ENCODE results near the gene INAFM2.
A peak's percentile ranks its signal among the peaks of the same experiment; 100 is the strongest.

The INAFM2 gene

DNA sequence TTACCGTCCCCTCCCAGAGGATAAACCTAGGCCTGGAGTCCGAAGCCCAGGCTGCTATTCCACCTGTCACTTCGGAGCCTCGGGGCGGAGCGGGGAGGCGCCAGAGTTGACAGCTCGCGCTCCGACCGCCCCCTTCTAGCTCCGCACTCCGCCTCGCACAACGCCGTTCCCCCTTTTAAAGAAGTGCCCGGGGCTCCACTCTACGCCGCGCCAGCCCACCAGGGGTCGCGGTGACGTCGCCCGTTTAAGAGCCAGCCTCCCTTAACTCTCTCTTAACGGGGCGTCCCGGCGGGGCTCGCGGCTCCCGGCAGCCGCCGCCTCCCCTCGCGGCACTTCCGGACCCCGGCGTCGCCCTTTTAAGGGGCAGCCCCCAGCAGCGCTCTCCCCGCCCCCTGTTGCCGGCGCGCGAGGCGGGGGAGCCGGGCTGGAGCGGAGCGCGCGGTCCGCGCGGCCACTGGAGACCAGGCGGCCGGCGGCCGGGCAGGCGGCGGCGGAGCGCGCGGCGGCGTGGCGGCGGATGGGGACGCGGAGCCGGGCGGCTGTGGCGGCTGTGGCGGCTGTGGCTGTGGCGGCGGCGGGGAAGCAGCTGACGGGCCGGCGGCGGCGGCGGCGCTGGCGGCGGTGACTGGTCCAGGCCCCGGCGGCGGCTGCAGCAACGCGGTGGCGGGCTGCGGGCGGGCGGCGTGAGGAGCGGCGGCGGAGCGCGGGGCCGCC, at the start of gene INAFM2:
TSS of gene INAFM2 (plus strand) at position 454 of the 714 bp plus-strand sequence. CDS start 364 bp downstream, outside the sequence.
- peak; percentile 81 to 82 for DNase-seq

- DNase-seq, result peak; percentile 54
These were observed 48.9 kb upstream of the INAFM2 start for GRCh38 chr15:40274350-40275274.

GRCh38 chr15:40275523-40275922, 48.0 kb upstream of the INAFM2 start:
- DNase-seq, result no peak

DNA sequence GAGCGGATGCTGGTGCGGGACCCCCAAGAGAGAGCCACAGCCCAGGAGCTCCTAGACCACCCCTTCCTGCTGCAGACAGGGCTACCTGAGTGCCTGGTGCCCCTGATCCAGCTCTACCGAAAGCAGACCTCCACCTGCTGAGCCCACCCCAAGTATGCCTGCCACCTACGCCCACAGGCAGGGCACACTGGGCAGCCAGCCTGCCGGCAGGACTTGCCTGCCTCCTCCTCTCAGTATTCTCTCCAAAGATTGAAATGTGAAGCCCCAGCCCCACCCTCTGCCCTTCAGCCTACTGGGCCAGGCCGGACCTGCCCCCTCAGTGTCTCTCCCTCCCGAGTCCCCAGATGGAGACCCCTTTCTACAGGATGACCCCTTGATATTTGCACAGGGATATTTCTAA, 47.5 kb upstream of the INAFM2 start:
- no peak for DNase-seq

DNA sequence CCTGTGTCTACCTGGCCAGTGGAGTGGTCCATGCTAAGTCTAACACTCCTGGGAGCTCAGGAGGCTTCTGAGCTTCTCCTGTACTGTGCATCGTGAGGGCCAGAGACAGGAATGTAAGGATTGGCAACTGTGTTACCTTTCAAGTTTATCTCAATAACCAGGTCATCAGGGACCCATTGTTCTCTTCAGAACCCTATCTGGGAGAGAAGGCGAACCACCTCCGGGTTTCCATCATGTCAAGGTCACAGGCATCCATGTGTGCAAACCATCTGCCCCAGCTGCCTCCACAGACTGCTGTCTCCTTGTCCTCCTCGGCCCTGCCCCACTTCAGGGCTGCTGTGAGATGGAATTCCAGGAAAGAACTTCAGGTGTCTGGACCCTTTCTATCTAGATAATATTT, 46.6 kb upstream of the INAFM2 start:
- no peak for DNase-seq

DNA sequence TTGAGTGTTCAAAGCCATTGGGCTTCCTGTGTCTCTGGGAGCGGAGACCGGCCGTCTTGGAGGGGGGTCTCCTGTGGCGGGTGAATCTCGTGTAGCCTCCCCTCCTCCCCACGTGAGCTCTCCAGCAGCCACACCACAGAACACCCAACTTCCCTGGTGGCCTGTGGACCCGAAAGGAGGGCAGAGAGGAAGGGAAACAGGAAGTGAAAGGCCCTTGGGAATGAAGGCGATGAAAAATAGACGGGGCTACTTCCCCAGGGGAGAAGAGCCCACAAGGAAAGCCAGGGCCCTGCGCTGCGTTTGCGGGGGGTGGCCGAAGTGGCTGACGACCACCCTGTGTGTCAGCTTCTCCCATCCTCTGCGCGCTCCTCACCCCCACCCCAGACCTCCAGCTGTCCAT, 46.0 kb upstream of the INAFM2 start:
- DNase-seq, result no peak

DNA sequence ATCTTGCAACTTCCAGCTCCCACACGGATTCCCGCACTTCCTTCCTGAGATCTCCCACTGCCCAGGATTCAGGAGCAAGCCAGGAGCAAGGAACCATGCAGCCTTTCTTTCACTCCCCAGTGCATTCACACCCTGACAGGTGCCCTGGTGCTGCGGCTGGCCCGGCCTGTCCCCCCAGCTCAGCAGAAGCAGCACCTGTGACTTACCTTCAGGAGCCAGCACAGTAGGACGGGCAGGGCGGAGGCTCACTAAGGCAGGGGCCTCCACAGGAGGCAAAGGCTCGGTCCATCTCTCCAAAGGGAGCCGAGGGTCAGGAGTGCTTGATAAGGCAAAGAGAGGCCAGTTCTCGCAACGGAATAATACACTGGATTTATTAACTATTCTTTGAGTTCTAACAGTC, 45.5 kb upstream of the INAFM2 start:
- no peak for DNase-seq

- DNase-seq, result peak; percentile 19 to 44
These were observed 43.9 kb upstream of the INAFM2 start for GRCh38 chr15:40279437-40280141.

DNA sequence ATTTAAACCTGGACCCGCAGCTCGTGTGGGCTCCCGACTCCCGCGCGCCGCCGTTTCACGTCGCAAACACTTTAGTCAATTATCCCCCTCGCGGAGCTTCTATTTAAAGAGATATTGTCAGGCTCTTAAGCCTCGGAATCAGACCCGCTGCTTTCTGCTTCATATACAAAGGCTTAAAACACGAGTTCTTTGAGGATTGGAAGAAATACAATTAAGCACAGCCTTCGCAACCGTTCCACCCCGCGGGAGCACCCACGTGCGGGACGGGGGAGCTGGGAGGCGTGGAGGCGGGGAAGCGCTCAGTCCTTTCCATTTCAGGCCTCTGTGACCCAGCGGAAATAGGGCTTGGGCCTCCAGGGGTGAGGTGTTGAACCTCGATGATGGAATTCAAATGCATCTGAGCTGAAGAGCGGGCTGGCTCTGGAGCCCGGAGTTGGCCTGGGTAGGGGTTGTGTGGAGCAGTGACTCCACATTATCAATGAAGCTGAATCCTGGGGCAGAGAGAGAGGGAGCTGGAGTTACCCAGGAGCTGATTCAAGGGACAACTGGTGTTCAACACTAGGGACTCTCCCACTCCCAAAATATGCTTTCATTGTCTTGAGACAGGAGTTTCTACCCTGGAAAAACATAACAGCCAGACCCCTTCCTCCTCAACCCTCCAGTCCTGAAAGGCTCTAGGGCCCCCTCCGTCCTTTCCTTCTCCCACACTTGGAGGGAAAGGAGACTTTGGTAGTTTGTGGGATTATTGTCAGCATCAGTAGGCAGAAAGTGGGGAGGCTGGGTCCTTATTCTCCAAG, 43.0 kb upstream of the INAFM2 start:
- DNase-seq, result no peak

GRCh38 chr15:40281057-40281800, 42.3 kb upstream of the INAFM2 start:
- DNase-seq, result no peak

DNA sequence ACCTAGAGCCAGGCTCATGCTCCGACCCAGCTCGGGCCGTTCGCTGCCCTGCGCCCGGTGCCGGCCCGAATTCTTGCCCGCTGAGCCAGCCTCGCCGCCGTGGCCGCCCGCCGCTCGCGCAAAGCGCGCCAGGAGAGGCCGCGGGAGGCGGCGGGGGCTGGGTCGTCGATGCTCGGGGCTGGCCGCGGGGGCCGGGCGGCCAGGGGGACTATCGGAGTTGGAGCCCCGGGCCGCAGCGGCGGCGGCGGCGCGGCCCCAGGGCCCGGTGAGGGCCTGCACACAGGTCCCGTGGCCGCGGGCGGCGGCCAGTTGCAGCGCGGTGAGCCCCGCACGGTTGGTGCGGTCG, 41.7 kb upstream of the INAFM2 start:
- no peak for DNase-seq

- DNase-seq, result peak; percentile 38 to 42
These were observed 41.2 kb upstream of the INAFM2 start for GRCh38 chr15:40282147-40282868.

GRCh38 chr15:40282869-40283614, 40.5 kb upstream of the INAFM2 start, which contains the start of gene ANKRD63:
Gene ANKRD63, minus strand, starts transcription at chr15:40283064. Its CDS starts 478 bp downstream, at chr15:40282586.
- DNase-seq, result peak in 1 of 2 experiments; percentile 30

DNA sequence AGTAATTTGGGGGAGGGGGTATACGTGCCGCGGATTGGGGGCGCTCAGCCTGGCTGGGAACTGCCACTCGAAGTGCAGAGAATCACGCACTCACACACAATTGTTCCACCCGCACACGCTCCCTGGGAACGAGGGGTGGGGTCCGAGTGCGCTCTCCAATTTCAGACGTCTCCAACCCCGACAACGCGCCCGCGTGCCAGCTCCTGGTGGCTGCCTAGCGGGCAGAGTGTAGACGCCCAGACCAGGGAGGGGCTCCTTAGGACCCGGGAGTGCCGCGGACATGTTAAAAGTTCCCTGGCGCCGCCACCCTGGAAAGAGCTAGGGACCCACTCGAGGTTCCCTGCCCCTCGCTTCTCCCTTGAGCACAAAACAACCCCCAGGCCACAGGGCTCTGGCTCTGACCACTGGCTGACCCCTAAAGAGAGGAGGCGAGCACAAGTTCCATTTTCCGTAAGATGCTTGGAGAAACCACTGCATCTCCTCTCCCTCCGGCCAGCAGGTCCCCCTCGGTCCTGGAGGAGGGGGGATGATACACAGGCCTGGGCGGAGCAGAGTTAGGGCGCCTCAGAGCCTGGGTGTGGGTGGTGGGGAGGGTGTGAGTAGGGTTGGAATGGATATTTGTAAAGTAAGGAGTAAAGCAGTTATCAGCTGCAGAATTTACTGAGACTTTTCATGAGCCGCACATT, 39.7 kb upstream of the INAFM2 start:
- DNase-seq, result no peak

DNA sequence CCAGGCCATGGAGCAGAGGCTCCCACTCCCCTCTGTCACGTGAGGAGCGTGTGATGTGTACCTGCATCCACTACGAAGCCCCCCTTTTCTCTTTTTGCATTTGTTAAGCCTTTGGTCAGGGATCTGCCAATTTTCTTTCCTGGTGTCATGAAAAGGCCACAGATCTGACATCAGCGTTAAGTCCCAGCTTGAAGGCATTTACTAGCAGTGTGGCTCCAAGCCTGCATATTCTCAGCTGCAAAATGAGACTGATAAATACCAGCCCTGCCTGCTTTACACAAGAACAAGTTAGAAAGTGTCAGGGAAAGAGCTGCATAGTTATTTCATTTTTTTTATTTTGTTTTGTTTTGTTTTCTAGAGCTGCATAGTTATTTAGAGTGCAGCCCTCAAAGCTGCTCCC, 38.3 kb upstream of the INAFM2 start:
- no peak for DNase-seq

DNA sequence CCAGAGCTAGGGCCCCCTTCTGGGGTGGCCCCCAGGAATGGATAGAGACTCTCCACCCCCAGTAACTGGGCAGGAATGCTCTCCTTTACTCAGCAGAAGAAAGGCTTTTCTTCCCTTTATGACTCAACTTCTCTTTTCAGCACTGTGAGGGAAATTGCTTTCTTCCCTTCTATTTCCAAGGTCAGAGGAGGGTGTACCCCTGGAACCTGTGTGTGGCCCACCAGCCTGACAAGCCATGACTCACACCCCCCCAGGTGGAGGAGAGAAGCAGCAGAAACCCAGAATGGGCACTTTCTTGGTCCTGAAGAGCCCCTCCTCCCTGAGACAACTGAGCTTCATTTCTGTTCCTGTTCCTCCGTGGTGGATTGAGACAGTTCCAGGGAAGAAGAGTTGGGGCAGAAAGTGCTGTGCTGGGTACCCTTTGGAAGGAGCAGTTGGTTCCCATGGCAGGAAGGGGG, 37.9 kb upstream of the INAFM2 start:
- DNase-seq, result no peak

DNA sequence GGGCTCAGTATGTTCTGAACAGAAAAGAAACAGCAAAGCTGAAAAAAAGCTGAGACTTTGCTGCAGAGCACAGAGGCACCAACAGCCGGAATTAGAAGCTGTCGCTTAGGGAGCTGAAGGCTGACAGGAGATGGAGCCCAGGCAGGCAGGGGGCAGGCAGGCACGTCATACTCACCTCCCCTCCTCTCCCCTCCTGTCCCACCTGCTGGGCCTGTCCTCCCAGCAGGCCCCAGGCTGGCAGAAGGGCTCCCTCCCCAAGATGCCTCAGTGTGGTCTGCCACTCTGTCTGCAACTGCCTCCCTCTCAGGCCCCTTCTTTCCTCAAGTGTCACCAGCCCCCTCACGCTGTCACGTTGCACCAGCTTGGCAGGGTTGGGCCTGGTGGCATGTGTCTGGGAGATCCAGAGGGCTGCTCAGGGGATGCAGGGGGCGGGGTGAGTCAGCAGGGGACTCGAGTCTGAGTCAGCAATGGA, 37.4 kb upstream of the INAFM2 start:
- no peak for DNase-seq

- DNase-seq, result no peak
These were observed 36.7 kb upstream of the INAFM2 start for GRCh38 chr15:40286794-40287193.

- DNase-seq, result no peak
These were observed 36.0 kb upstream of the INAFM2 start for GRCh38 chr15:40287505-40287904.

All from NCI-H1930 (cell line).